A673 (cell line): Measurements from ENCODE around the gene LYRM2. TPM values are rescaled to one million over a fixed set of nuclear protein-coding genes. Genes with fewer than 3 reads are reported as not detected.

Experiments
- BruUV-seq: library from RNA; stranded (reverse); fragments of 400-500 nt; replicated peaks from 2 replicates; lab custom pipeline; 2021; lab: Mats Ljungman, UMichigan
- CTCF ChIA-PET: fragments of 300-600 bp; sonication (Branson Sonifier 250); formaldehyde crosslinking; loops from one replicate; lab custom pipeline; 2022; ENCODE audit warnings: antibody characterized with exemption; lab: Charles Lee
- POLR2A ChIA-PET: fragments of 300-600 bp; sonication (Branson Sonifier 250); formaldehyde crosslinking; loops from one replicate; lab custom pipeline; 2022; ENCODE audit warnings: antibody characterized with exemption; ENCODE audit not compliant: low non-redundant PET; lab: Charles Lee
- DNase-seq: peaks from one replicate; pipeline ENCODE4 v3.0.0-alpha.2; 2015; ENCODE audit warnings: low spot score
- H3K27ac ChIP-seq: fragments of 200-600 bp; sonication (generic); 2 replicates; pipeline ENCODE4 v1.5.1; 2016; ENCODE audit warnings: mixed run types, low read depth, mild to moderate bottlenecking, mixed read lengths, antibody characterized with exemption, low read length; ENCODE audit not compliant: poor library complexity, severe bottlenecking
- H3K27me3 ChIP-seq: fragments of 200-600 bp; sonication (generic); replicated peaks from 2 replicates; pipeline ENCODE4 v1.6.1; 2017; ENCODE audit warnings: mixed run types, low read depth, mild to moderate bottlenecking, mixed read lengths, antibody characterized with exemption, low read length; ENCODE audit not compliant: insufficient read depth, poor library complexity
- H3K36me3 ChIP-seq: fragments of 200-600 bp; sonication (generic); 2 replicates; pipeline ENCODE4 v1.6.1; 2016; ENCODE audit warnings: mixed run types, mild to moderate bottlenecking, mixed read lengths, antibody characterized with exemption, low read length; ENCODE audit not compliant: insufficient read depth, poor library complexity, severe bottlenecking
- H3K4me1 ChIP-seq: fragments of 200-600 bp; sonication (generic); 2 replicates; pipeline ENCODE4 v1.6.1; 2017; ENCODE audit warnings: mixed run types, mild to moderate bottlenecking, mixed read lengths, antibody characterized with exemption, low read length; ENCODE audit not compliant: insufficient read depth, poor library complexity, severe bottlenecking
- H3K4me3 ChIP-seq: fragments of 200-600 bp; sonication (generic); 2 replicates; pipeline ENCODE4 v1.5.1; 2016; ENCODE audit warnings: low read depth, mixed run types, mild to moderate bottlenecking, mixed read lengths, low read length; ENCODE audit not compliant: poor library complexity, severe bottlenecking
- H3K9me3 ChIP-seq: fragments of 200-600 bp; sonication (generic); 2 replicates; pipeline ENCODE4 v1.6.1; 2016; ENCODE audit warnings: mixed run types, low read depth, mild to moderate bottlenecking, mixed read lengths, antibody characterized with exemption, low read length; ENCODE audit not compliant: poor library complexity, severe bottlenecking
- CTCF ChIP-seq: fragments of 300-800, 200-600 bp; sonication (generic); conservative IDR thresholded peaks from 2 replicates; pipeline ENCODE4 v1.5.1; 2017; ENCODE audit warnings: low read depth, mild to moderate bottlenecking, antibody characterized with exemption, low read length, moderate library complexity, mixed read lengths
- EZH2 ChIP-seq: fragments of 200-600 bp; sonication (generic); IDR thresholded peaks from 2 replicates; pipeline ENCODE4 v1.6.1; 2017; ENCODE audit warnings: borderline replicate concordance, low read depth, mild to moderate bottlenecking, mixed read lengths, antibody characterized with exemption, low read length; ENCODE audit not compliant: poor library complexity, severe bottlenecking
- intact Hi-C: fragments of 100-400 bp; cut with micrococcal nuclease; formaldehyde crosslinking; loops from one replicate; pipeline ENCODE4 v1.10.0; 2022; ENCODE audit not compliant: unreplicated experiment
- total RNA-seq: library from RNA; stranded (reverse); gene quantifications from 2 replicates; pipeline ENCODE4 v1.2.3, GENCODE V29; 2021

The LYRM2 gene
- total RNA-seq, 1 experiment from 2014 or later: 68.2 TPM

GRCh38 chr6:89680150-89680549, 41.6 kb upstream of the LYRM2 start:
- ChIA-PET CTCF (no interaction called here), POLR2A (no interaction called here)
- no peaks in the 10 kb centered on the region for H3K4me1 ChIP-seq
- BruUV-seq: no TSS peak
- intact Hi-C loops: no loop called here
- H3K36me3 ChIP-seq: peaks cover 90% of the 10 kb centered on the region
- no peak for DNase-seq
- no peaks in the 10 kb centered on the region for H3K9me3 ChIP-seq
- H3K27ac ChIP-seq: no peak overlapping the region
- no peaks in the 10 kb centered on the region for H3K27me3 ChIP-seq
- H3K4me3 ChIP-seq: no peak overlapping the region
- TF ChIP-seq CTCF (no peak), EZH2 (no peak)

- DNase-seq: no peak
- no peaks in the 10 kb centered on the region for H3K27me3 ChIP-seq
- intact Hi-C loops: no loop called here
- no peak overlapping the region for H3K27ac ChIP-seq
- CTCF ChIA-PET: no interaction called here
- POLR2A ChIA-PET: no interaction called here
- peaks cover 90% of the 10 kb centered on the region for H3K36me3 ChIP-seq
- BruUV-seq: no TSS peak
- no peaks in the 10 kb centered on the region for H3K4me1 ChIP-seq
- TF ChIP-seq EZH2 (no peak), CTCF (no peak)
- no peaks in the 10 kb centered on the region for H3K9me3 ChIP-seq
- no peak overlapping the region for H3K4me3 ChIP-seq
Measured at GRCh38 chr6:89679215-89680120, 40.9 kb upstream of the LYRM2 start.

- Histone ChIP-seq H3K4me3 (no peak overlapping the region), H3K27ac (no peak overlapping the region), H3K36me3 (peaks cover 88% of the 10 kb centered on the region), H3K9me3 (no peaks in the 10 kb centered on the region), H3K27me3 (no peaks in the 10 kb centered on the region), H3K4me1 (no peaks in the 10 kb centered on the region)
- POLR2A ChIA-PET: no interaction called here
- CTCF ChIA-PET: no interaction called here
- TF ChIP-seq CTCF (no peak), EZH2 (no peak)
- BruUV-seq: no TSS peak
- no peak for DNase-seq
- intact Hi-C loops: no loop called here
Measured at GRCh38 chr6:89678531-89678930, 40.0 kb upstream of the LYRM2 start.
